OCI-LY3 (cell line): ENCODE measurements around the gene GRAMD1B.

ENCODE experiments used
- EZH2phosphoT487 ChIP-seq: fragments of 200-600 bp; shearing (Covaris generic); IDR thresholded peaks from 2 replicates; pipeline ENCODE4 v1.6.1; 2018; ENCODE audit warnings: antibody characterized with exemption, mixed run types, low read depth
- TF ChIP-seq, protein P1 (sequence below): fragments of 200-600, 300-600 bp; sonication (generic); IDR thresholded peaks from 2 replicates; pipeline ENCODE4 v1.5.1; 2014; ENCODE audit warnings: antibody characterized with exemption, low read length, low read depth

DNA sequence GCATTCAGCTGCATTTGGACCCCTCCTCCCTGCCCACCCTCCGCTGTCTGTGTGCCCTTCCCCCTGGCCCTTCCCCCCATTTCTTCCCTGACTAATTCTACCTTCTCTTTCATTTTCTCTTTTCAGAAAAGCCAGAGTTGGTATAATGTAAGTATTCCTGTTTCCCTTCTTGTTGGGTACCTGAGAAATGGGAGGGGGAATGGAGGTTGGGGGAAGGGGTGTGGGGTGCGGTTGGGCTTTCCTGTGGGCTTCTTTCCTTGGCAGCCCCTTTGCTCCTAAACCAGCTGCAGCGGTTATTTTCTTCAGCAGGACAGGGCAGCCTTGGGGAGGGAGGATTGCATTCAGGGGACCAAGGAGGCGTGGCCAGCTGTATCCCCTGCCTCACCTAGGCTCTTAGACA is 154.1 kb downstream of the GRAMD1B start:
- TF ChIP-seq, protein P1, sequence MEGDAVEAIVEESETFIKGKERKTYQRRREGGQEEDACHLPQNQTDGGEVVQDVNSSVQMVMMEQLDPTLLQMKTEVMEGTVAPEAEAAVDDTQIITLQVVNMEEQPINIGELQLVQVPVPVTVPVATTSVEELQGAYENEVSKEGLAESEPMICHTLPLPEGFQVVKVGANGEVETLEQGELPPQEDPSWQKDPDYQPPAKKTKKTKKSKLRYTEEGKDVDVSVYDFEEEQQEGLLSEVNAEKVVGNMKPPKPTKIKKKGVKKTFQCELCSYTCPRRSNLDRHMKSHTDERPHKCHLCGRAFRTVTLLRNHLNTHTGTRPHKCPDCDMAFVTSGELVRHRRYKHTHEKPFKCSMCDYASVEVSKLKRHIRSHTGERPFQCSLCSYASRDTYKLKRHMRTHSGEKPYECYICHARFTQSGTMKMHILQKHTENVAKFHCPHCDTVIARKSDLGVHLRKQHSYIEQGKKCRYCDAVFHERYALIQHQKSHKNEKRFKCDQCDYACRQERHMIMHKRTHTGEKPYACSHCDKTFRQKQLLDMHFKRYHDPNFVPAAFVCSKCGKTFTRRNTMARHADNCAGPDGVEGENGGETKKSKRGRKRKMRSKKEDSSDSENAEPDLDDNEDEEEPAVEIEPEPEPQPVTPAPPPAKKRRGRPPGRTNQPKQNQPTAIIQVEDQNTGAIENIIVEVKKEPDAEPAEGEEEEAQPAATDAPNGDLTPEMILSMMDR, result no peak
- TF ChIP-seq EZH2phosphoT487, result no peak
